IMR-90 (cell line): ENCODE measurements around the gene DCD. TPM values are rescaled to one million over a fixed set of nuclear protein-coding genes. Genes with fewer than 3 reads are reported as not detected.

Experiments
- ATAC-seq: fragments of 200-7000 bp; cut with Tn5 transposase; 2 replicates; pipeline ENCODE4 v1.9.1; 2020; ENCODE audit warnings: low read depth, mild to moderate bottlenecking, moderate library complexity
- BruUV-seq: library from RNA; stranded (reverse); fragments of 400-500 nt; replicated peaks from 2 replicates; lab custom pipeline; 2021; lab: Mats Ljungman, UMichigan
- CTCF ChIA-PET: fragments of 300-600 bp; formaldehyde crosslinking; extraction: SDS; loops from one replicate; lab custom pipeline; 2021; ENCODE audit warnings: antibody characterized with exemption; lab: Yijun Ruan, JAX
- POLR2A ChIA-PET: fragments of 300-600 bp; sonication (Branson Sonifier 250); formaldehyde crosslinking; loops from one replicate; lab custom pipeline; 2022; ENCODE audit warnings: antibody characterized with exemption; ENCODE audit not compliant: unreplicated experiment; lab: Charles Lee
- DNase-seq: peaks from one replicate; pipeline ENCODE4 v3.0.0; 2013
- H2AFZ ChIP-seq: replicated peaks from 2 replicates; pipeline ENCODE3; 2013; ENCODE audit warnings: low read length, mild to moderate bottlenecking; ENCODE audit not compliant: poor library complexity
- H2AK5ac ChIP-seq: 2 replicates; pipeline ENCODE4 v1.6.1; 2013; ENCODE audit warnings: low read depth, low read length, inconsistent platforms
- H2AK9ac ChIP-seq: replicated peaks from 2 replicates; pipeline ENCODE3; 2013; ENCODE audit warnings: mild to moderate bottlenecking, low read depth, low read length, moderate library complexity; ENCODE audit not compliant: poor library complexity
- H2BK120ac ChIP-seq: 2 replicates; pipeline ENCODE4 v1.6.1; 2013; ENCODE audit warnings: low read depth, low read length, inconsistent platforms
- H2BK15ac ChIP-seq: 3 replicates; pipeline ENCODE4 v1.6.1; 2013; ENCODE audit warnings: low read depth, low read length, inconsistent platforms
- H2BK20ac ChIP-seq: 2 replicates; pipeline ENCODE4 v1.6.1; 2013; ENCODE audit warnings: low read depth, mild to moderate bottlenecking, inconsistent platforms, low read length, moderate library complexity
- H2BK5ac ChIP-seq: 2 replicates; pipeline ENCODE4 v1.6.1; 2013; ENCODE audit warnings: mild to moderate bottlenecking, low read depth, low read length, inconsistent platforms; ENCODE audit not compliant: poor library complexity, severe bottlenecking
- H3K14ac ChIP-seq: replicated peaks from 2 replicates; pipeline ENCODE4 v1.6.1; 2013; ENCODE audit warnings: low read depth, low read length, inconsistent platforms
- H3K18ac ChIP-seq: 2 replicates; pipeline ENCODE4 v1.6.1; 2013; ENCODE audit warnings: low read depth, low read length, control low read depth
- H3K23ac ChIP-seq: 2 replicates; pipeline ENCODE4 v1.6.1; 2013; ENCODE audit warnings: low read depth, low read length, inconsistent platforms
- H3K27ac ChIP-seq: 2 replicates; pipeline ENCODE4 v1.5.1; 2013; ENCODE audit warnings: mild to moderate bottlenecking, control low read depth, low read length; ENCODE audit not compliant: insufficient read depth
- H3K27me3 ChIP-seq: 2 replicates; pipeline ENCODE4 v1.6.1; 2013; ENCODE audit warnings: low read length; ENCODE audit not compliant: control insufficient read depth, insufficient read depth
- H3K36me3 ChIP-seq: 2 replicates; pipeline ENCODE4 v1.6.1; 2013; ENCODE audit warnings: low read length, mixed read lengths; ENCODE audit not compliant: control insufficient read depth, insufficient read depth
- H3K4ac ChIP-seq: 2 replicates; pipeline ENCODE4 v1.6.1; 2013; ENCODE audit warnings: low read depth, low read length, inconsistent platforms
- H3K4me1 ChIP-seq: 2 replicates; pipeline ENCODE4 v1.6.1; 2013; ENCODE audit warnings: low read length, mixed read lengths; ENCODE audit not compliant: control insufficient read depth, insufficient read depth
- H3K4me2 ChIP-seq: 2 replicates; pipeline ENCODE4 v1.6.1; 2013; ENCODE audit warnings: low read depth, mild to moderate bottlenecking, control low read depth, low read length, moderate library complexity
- H3K4me3 ChIP-seq: 2 replicates; pipeline ENCODE4 v1.5.1; 2013; ENCODE audit warnings: low read depth, mild to moderate bottlenecking, control low read depth, low read length, moderate library complexity; ENCODE audit not compliant: insufficient read depth
- H3K56ac ChIP-seq: 2 replicates; pipeline ENCODE4 v1.6.1; 2013; ENCODE audit warnings: low read length, inconsistent platforms; ENCODE audit not compliant: insufficient read depth; ENCODE audit errors: extremely low read depth
- H3K79me1 ChIP-seq, 2 experiments: 2 replicates each; pipeline ENCODE4 v1.6.1; 2013; ENCODE audit warnings: low read length in 2 of 2, inconsistent platforms in 1 of 2, low read depth in 1 of 2
- H3K9ac ChIP-seq: 2 replicates; pipeline ENCODE4 v1.6.1; 2013; ENCODE audit warnings: low read depth, low read length, control low read depth
- H3K9me1 ChIP-seq: 2 replicates; pipeline ENCODE4 v1.6.1; 2013; ENCODE audit warnings: low read length, inconsistent platforms; ENCODE audit not compliant: insufficient read depth
- H3K9me3 ChIP-seq: 2 replicates; pipeline ENCODE4 v1.6.1; 2013; ENCODE audit warnings: low read length; ENCODE audit not compliant: control insufficient read depth, insufficient read depth
- H4K20me1 ChIP-seq: 2 replicates; pipeline ENCODE4 v1.6.1; 2013; ENCODE audit warnings: low read length, inconsistent platforms; ENCODE audit not compliant: insufficient read depth
- H4K5ac ChIP-seq: 2 replicates; pipeline ENCODE4 v1.6.1; 2013; ENCODE audit warnings: mild to moderate bottlenecking, low read depth, low read length, control low read depth
- H4K8ac ChIP-seq, 2 experiments: 2 replicates each; pipeline ENCODE4 v1.6.1; 2013; ENCODE audit warnings: low read depth in 2 of 2, low read length in 2 of 2, control low read depth in 1 of 2, inconsistent platforms in 1 of 2
- H4K91ac ChIP-seq: 2 replicates; pipeline ENCODE4 v1.6.1; 2013; ENCODE audit warnings: low read depth, low read length, inconsistent platforms; ENCODE audit not compliant: insufficient read depth
- BHLHE40 ChIP-seq: fragments of 150-350 bp; IDR thresholded peaks from 2 replicates; pipeline ENCODE4 v1.6.1; 2016; ENCODE audit warnings: mild to moderate bottlenecking, low read depth, low read length
- CEBPB ChIP-seq: IDR thresholded peaks from 2 replicates; pipeline ENCODE4 v1.6.1; 2012; ENCODE audit warnings: low read depth, low read length, improper control_type of control experiment
- CHD1 ChIP-seq: IDR thresholded peaks from 2 replicates; pipeline ENCODE4 v1.6.1; 2012; ENCODE audit warnings: low read depth, low read length, improper control_type of control experiment
- CTCF ChIP-seq: conservative IDR thresholded peaks from 2 replicates; pipeline ENCODE4 v1.5.1; 2012; ENCODE audit warnings: mild to moderate bottlenecking, low read depth, low read length, improper control_type of control experiment
- MXI1 ChIP-seq: IDR thresholded peaks from 2 replicates; pipeline ENCODE4 v1.6.1; 2012; ENCODE audit warnings: low read depth, mild to moderate bottlenecking, low read length, moderate library complexity, borderline replicate concordance
- POLR2A ChIP-seq: IDR thresholded peaks from 2 replicates; pipeline ENCODE4 v1.6.1; 2012; ENCODE audit warnings: mild to moderate bottlenecking, low read depth, low read length
- RAD21 ChIP-seq: IDR thresholded peaks from 2 replicates; pipeline ENCODE4 v1.6.1; 2012; ENCODE audit warnings: low read length, improper control_type of control experiment
- SMC3 ChIP-seq: fragments of 150-350 bp; IDR thresholded peaks from 2 replicates; pipeline ENCODE4 v1.6.1; 2016; ENCODE audit warnings: low read depth, mild to moderate bottlenecking, antibody characterized with exemption, low read length, moderate library complexity
- WGBS, 2 experiments: methylation state at CpG; one replicate each; pipeline versions ENCODE4 v1.1.5 to v1.1.7; 2013; ENCODE audit warnings: missing lambda C conversion rate in 2 of 2; ENCODE audit not compliant: insufficient read length in 1 of 2; ENCODE audit errors: extremely low coverage in 2 of 2; 5-methylcytosine and 5-hydroxymethylcytosine counted together
- dilution Hi-C: fragments of 300-500 bp; cut with HindIII; formaldehyde crosslinking; loops from one replicate; pipeline ENCODE4 v1.14.3; 2018; ENCODE audit warnings: low sequenced_read_pairs; ENCODE audit not compliant: unreplicated experiment
- in situ Hi-C: fragments of 300-500 bp; cut with MboI; formaldehyde crosslinking; loops from 3 replicates; pipeline ENCODE4 v1.14.3; 2019; ENCODE audit warnings: low sequenced_read_pairs, inconsistent platforms, mixed read lengths
- intact Hi-C: fragments of 100-400 bp; cut with micrococcal nuclease; formaldehyde crosslinking; loops from 2 replicates; pipeline ENCODE4 v1.10.0; 2022
- polyA plus RNA-seq, 3 experiments: library from polyadenylated mRNA; depleted of rRNA; stranded (reverse); fragments of >200 nt; gene quantifications; 2 replicates each; pipeline ENCODE4 v1.2.3, GENCODE V29; 2012; ENCODE audit warnings: low replicate concordance in 1 of 3
- total RNA-seq: library from RNA; depleted of rRNA; stranded (reverse); fragments of >200 nt; gene quantifications from 2 replicates; pipeline ENCODE4 v1.2.3, GENCODE V29; 2012

Gene DCD
- total and polyA plus RNA-seq, 2 of the 4 experiments (the other 2 are of a cell fraction), result not detected

DNA sequence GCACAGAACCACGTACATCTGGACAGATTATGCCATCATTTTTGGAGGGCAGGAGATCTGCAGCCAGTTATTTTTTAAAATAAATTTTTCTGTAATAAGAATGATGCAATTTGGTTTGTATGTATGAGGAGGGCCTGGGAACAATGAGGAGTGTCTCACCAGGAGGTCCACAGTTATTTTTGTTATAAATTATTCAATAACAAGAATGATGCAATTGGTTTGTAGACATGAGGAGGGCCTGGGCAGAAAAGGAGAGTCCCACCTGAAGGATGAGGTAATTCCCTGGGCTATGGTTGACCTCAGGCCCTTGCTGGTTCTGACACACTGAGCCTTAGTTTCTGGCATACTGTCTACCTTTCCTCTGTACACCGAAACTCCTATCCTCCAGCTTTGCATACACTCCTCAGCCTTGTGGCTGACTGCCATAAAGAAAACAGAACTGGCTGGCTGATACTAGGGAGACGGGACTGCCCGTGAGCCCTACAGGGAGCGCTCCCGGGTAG, 9.0 kb upstream of the DCD start:
- Histone ChIP-seq H2BK120ac (no peak overlapping the region), H3K27ac (no peak overlapping the region), H3K36me3 (no peaks in the 10 kb centered on the region), H3K23ac (no peak overlapping the region), H2AK5ac (no peak overlapping the region), H3K9me3 (no peaks in the 10 kb centered on the region), H4K5ac (no peak overlapping the region), H3K14ac (no peak overlapping the region), H4K8ac (no peak overlapping the region), H3K9ac (no peak overlapping the region), H3K4me3 (no peak overlapping the region), H2BK20ac (no peak overlapping the region), H2BK5ac (no peak overlapping the region), H3K4me1 (no peaks in the 10 kb centered on the region), H3K4ac (no peak overlapping the region), H3K4me2 (no peak overlapping the region), H3K79me1 (no peaks in the 10 kb centered on the region), H4K91ac (no peak overlapping the region), H2AK9ac (no peak overlapping the region), H3K18ac (no peak overlapping the region), H2BK15ac (no peak overlapping the region), H2AFZ (no peak overlapping the region), H3K56ac (no peak overlapping the region), H3K9me1 (no peaks in the 10 kb centered on the region), H4K20me1 (no peaks in the 10 kb centered on the region), H3K27me3 (no peaks in the 10 kb centered on the region; the same call in 1 of the 2 replicates)
- intact Hi-C loops (no loop called here), dilution Hi-C loops (no loop called here), in situ Hi-C loops (no loop called here)
- no peak for TF ChIP-seq BHLHE40
- TF ChIP-seq MXI1, result no peak
- TF ChIP-seq POLR2A, result no peak
- TF ChIP-seq CHD1, result no peak
- TF ChIP-seq CEBPB, result no peak
- no peak for TF ChIP-seq CTCF
- TF ChIP-seq RAD21, result no peak
- TF ChIP-seq SMC3, result no peak
- WGBS, 2 experiments, result no CpG with 5 or more reads among the region's 6 CpGs
- no TSS peak for BruUV-seq
- ChIA-PET POLR2A (no interaction called here), CTCF (no interaction called here)
- no peak for ATAC-seq
- DNase-seq, result no peak
